HG03060 (cell line): ENCODE measurements around the gene MYL12A.
"Not testable (repeated sequence)": the region's sequence is repeated elsewhere in the genome, so short reads cannot be mapped to it uniquely, and the experiment has no call there.

ENCODE experiments used
- ATAC-seq: cut with Tn5 transposase; IDR thresholded peaks from one replicate; pipeline ENCODE4 v1.9.1; 2021; ENCODE audit warnings: low read depth, moderate number of reproducible peaks; ENCODE audit not compliant: unreplicated experiment

The MYL12A gene

GRCh38 chr18:3247240-3248061, at the start of gene MYL12A:
TSS of gene MYL12A (plus strand) at chr18:3247801. CDS start at chr18:3253248, 5,447 bp downstream.
- peak; percentile 54 for ATAC-seq

GRCh38 chr18:3198260-3198860, 49.2 kb upstream of the MYL12A start:
- ATAC-seq, result not testable (repeated sequence)

- no peak for ATAC-seq
Observed at GRCh38 chr18:3199942-3200645, 47.5 kb upstream of the MYL12A start.

GRCh38 chr18:3205239-3205638, 42.4 kb upstream of the MYL12A start:
- ATAC-seq, result no peak

- no peak for ATAC-seq
Observed at GRCh38 chr18:3207565-3207964, 40.0 kb upstream of the MYL12A start.

- ATAC-seq, result peak; percentile 84
Observed at GRCh38 chr18:3209859-3210569, 37.6 kb upstream of the MYL12A start.

- no peak for ATAC-seq
Observed at GRCh38 chr18:3211236-3211992, 36.2 kb upstream of the MYL12A start.

- ATAC-seq, result no peak
Observed at GRCh38 chr18:3212657-3213056, 34.9 kb upstream of the MYL12A start.

- ATAC-seq, result no peak
Observed at GRCh38 chr18:3213300-3214059, 34.1 kb upstream of the MYL12A start.

- no peak for ATAC-seq
Observed at GRCh38 chr18:3214855-3215637, 32.6 kb upstream of the MYL12A start.

GRCh38 chr18:3216987-3217386, 30.6 kb upstream of the MYL12A start:
- ATAC-seq, result no peak

- no peak for ATAC-seq
Observed at GRCh38 chr18:3217948-3218647, 29.5 kb upstream of the MYL12A start.

GRCh38 chr18:3218819-3219218, 28.8 kb upstream of the MYL12A start:
- no peak for ATAC-seq

GRCh38 chr18:3219241-3219630, 28.4 kb upstream of the MYL12A start:
- ATAC-seq, result no peak

- ATAC-seq, result no peak
Observed at GRCh38 chr18:3219631-3220335, 27.8 kb upstream of the MYL12A start, which contains the start of gene MYOM1. TSS of gene MYOM1 (minus strand) at chr18:3219968. CDS start at chr18:3215223, 4,745 bp downstream.

GRCh38 chr18:3220868-3221267, 26.7 kb upstream of the MYL12A start:
- ATAC-seq, result not testable (repeated sequence)

- ATAC-seq, result no peak
Observed at GRCh38 chr18:3221496-3221895, 26.1 kb upstream of the MYL12A start.
